ENCODE measurements around the gene JAML.

DNA sequence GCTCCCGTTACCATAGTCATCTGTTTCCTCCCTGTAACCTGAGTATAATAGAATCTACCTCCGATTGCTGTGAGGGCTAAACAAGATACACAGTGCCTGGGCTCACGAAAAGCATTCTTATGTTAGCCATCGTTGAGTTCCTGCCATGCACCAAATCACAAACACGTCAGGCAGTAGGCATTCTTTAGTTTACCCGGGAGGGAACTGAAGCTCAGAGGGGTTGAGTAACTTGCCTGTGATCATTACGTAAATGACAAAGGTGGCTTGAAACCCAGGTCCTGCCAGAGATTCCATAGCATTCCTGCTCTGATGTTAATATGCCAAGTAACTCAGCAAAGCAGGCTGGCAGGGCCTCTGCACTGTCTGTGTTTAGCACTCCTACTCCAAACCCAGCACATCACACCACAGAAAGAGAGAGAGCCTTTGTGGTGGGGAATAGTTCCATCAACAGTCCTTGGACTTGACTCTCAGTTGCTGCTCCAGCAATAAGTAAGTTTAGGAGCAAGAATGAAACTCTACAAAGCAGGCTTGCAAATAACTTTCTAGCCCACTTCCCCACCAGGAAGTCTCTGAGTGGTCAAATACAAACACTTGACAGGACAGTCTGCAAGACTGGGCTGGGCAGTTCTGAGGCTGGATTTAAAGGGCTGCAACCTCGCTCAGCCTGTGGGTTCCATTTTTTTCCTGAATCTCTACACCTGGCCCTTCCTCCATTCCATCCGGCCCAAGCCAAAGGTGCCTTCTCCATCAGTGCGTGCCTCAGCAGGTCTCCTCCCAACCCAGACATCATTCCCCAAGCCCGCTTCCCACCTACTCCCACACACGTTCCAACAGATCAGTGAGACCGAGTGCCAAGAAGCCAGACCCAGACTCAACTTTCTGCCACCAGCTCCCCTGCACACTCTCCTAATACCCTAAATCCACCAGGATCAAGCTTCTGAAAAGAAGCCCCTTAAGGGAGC, 49.5 kb downstream of the JAML start:
- TF ChIP-seq, protein P1, sequence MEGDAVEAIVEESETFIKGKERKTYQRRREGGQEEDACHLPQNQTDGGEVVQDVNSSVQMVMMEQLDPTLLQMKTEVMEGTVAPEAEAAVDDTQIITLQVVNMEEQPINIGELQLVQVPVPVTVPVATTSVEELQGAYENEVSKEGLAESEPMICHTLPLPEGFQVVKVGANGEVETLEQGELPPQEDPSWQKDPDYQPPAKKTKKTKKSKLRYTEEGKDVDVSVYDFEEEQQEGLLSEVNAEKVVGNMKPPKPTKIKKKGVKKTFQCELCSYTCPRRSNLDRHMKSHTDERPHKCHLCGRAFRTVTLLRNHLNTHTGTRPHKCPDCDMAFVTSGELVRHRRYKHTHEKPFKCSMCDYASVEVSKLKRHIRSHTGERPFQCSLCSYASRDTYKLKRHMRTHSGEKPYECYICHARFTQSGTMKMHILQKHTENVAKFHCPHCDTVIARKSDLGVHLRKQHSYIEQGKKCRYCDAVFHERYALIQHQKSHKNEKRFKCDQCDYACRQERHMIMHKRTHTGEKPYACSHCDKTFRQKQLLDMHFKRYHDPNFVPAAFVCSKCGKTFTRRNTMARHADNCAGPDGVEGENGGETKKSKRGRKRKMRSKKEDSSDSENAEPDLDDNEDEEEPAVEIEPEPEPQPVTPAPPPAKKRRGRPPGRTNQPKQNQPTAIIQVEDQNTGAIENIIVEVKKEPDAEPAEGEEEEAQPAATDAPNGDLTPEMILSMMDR (conservative IDR thresholded peaks at IDR 0.05; ENCODE audit: low read depth, low read length), result no peak
- TF ChIP-seq SMC3 (IDR thresholded peaks at IDR 0.05; ENCODE audit: low read depth, low read length) (no peak), MAFK (IDR thresholded peaks at IDR 0.05; ENCODE audit: low read depth, low read length) (no peak), RAD21 (IDR thresholded peaks at IDR 0.05; ENCODE audit: low read length) (no peak), CHD1 (IDR thresholded peaks at IDR 0.05; ENCODE audit: low read depth, low read length) (no peak), POLR2A (IDR thresholded peaks at IDR 0.05; ENCODE audit: low read depth, low read length) (no peak), RCOR1 (IDR thresholded peaks at IDR 0.05; ENCODE audit: insufficient replicate concordance, low read length) (no peak), FOS (IDR thresholded peaks at IDR 0.05; ENCODE audit: low read depth, low read length) (no peak), MAZ (IDR thresholded peaks at IDR 0.05; ENCODE audit: borderline replicate concordance, low read depth, low read length) (no peak), RFX5 (IDR thresholded peaks at IDR 0.05; ENCODE audit: low read depth, low read length) (no peak), NFE2L2 (IDR thresholded peaks at IDR 0.05; ENCODE audit: low read depth, low read length) (no peak)
- TF ChIP-seq, protein P2, sequence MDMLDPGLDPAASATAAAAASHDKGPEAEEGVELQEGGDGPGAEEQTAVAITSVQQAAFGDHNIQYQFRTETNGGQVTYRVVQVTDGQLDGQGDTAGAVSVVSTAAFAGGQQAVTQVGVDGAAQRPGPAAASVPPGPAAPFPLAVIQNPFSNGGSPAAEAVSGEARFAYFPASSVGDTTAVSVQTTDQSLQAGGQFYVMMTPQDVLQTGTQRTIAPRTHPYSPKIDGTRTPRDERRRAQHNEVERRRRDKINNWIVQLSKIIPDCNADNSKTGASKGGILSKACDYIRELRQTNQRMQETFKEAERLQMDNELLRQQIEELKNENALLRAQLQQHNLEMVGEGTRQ (IDR thresholded peaks at IDR 0.05; ENCODE audit: low read depth, low read length), result no peak
- TF ChIP-seq, protein P3, sequence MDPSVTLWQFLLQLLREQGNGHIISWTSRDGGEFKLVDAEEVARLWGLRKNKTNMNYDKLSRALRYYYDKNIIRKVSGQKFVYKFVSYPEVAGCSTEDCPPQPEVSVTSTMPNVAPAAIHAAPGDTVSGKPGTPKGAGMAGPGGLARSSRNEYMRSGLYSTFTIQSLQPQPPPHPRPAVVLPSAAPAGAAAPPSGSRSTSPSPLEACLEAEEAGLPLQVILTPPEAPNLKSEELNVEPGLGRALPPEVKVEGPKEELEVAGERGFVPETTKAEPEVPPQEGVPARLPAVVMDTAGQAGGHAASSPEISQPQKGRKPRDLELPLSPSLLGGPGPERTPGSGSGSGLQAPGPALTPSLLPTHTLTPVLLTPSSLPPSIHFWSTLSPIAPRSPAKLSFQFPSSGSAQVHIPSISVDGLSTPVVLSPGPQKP (IDR thresholded peaks at IDR 0.05; ENCODE audit: borderline replicate concordance, low read depth, low read length), result no peak
